ENCODE data around the gene ZNF593OS.

ZNF593OS gene

GRCh38 chr1:26126321-26127084 is 45.1 kb downstream of the ZNF593OS start:
- DNase-seq (ENCODE audit: low read depth, low spot score): no peak

- no peak for DNase-seq (ENCODE audit: low read depth, low spot score)
Observed at GRCh38 chr1:26125946-26126320, 45.7 kb downstream of the ZNF593OS start.

- no peak for DNase-seq (ENCODE audit: low read depth, low spot score)
Observed at GRCh38 chr1:26125382-26125781, 46.2 kb downstream of the ZNF593OS start.

- DNase-seq (ENCODE audit: low read depth, low spot score): no peak
Observed at GRCh38 chr1:26124418-26125331, 47.0 kb downstream of the ZNF593OS start.

GRCh38 chr1:26122988-26123973 is 48.4 kb downstream of the ZNF593OS start:
- DNase-seq (ENCODE audit: low read depth, low spot score): no peak

GRCh38 chr1:26121854-26122773 is 49.5 kb downstream of the ZNF593OS start:
- no peak for DNase-seq (ENCODE audit: low read depth, low spot score)

GRCh38 chr1:26119892-26120608 is 51.6 kb downstream of the ZNF593OS start:
- DNase-seq (ENCODE audit: low read depth, low spot score): no peak
